ENCODE measurements around the gene MAD1L1.

MAD1L1 gene

GRCh38 chr7:2199528-2199927, 33.2 kb downstream of the MAD1L1 start:
- no peak for DNase-seq

GRCh38 chr7:2198760-2199159, 34.0 kb downstream of the MAD1L1 start:
- no peak for DNase-seq

GRCh38 chr7:2198206-2198605, 34.5 kb downstream of the MAD1L1 start:
- DNase-seq = peak; percentile 27 to 83

GRCh38 chr7:2197436-2198155, 35.1 kb downstream of the MAD1L1 start:
- no peak for DNase-seq

GRCh38 chr7:2196381-2197378, 36.1 kb downstream of the MAD1L1 start:
- peak in 1 of 2 experiments; percentile 32 for DNase-seq

- no peak for DNase-seq
These were observed 37.1 kb downstream of the MAD1L1 start for GRCh38 chr7:2195400-2196246.

- DNase-seq = no peak
These were observed 39.0 kb downstream of the MAD1L1 start for GRCh38 chr7:2193575-2194305.

GRCh38 chr7:2192831-2193534, 39.8 kb downstream of the MAD1L1 start:
- DNase-seq = peak; percentile 59 to 82

GRCh38 chr7:2191016-2191415, 41.7 kb downstream of the MAD1L1 start:
- DNase-seq = no peak

GRCh38 chr7:2190531-2190930, 42.2 kb downstream of the MAD1L1 start:
- peak; percentile 33 to 59 for DNase-seq

GRCh38 chr7:2186166-2186565, 46.6 kb downstream of the MAD1L1 start:
- DNase-seq = no peak

GRCh38 chr7:2185715-2186114, 47.0 kb downstream of the MAD1L1 start:
- DNase-seq = no peak

- no peak for DNase-seq
These were observed 50.3 kb downstream of the MAD1L1 start for GRCh38 chr7:2182461-2182860.

- DNase-seq = no peak
These were observed 51.5 kb downstream of the MAD1L1 start for GRCh38 chr7:2181077-2181854.

GRCh38 chr7:2180081-2180480, 52.7 kb downstream of the MAD1L1 start:
- DNase-seq = no peak

GRCh38 chr7:2175514-2175913, 57.2 kb downstream of the MAD1L1 start:
- no peak for DNase-seq

- DNase-seq = no peak
These were observed 57.7 kb downstream of the MAD1L1 start for GRCh38 chr7:2175091-2175490.

GRCh38 chr7:2173189-2173827, 59.4 kb downstream of the MAD1L1 start:
- no peak for DNase-seq

- no peak for DNase-seq
These were observed 60.2 kb downstream of the MAD1L1 start for GRCh38 chr7:2172311-2173188.

All from NCI-H187 (cell line).